OCI-LY7 (cell line): ENCODE data around the gene TRDN. TPM values are rescaled to one million over a fixed set of nuclear protein-coding genes. Genes with fewer than 3 reads are reported as not detected.

Experiments
- BruUV-seq: library from RNA; stranded (reverse); fragments of 400-500 nt; replicated peaks from 2 replicates; lab custom pipeline; 2021; lab: Mats Ljungman, UMichigan
- CTCF ChIA-PET: fragments of 300-600 bp; sonication (Branson Sonifier 250); formaldehyde crosslinking; loops from one replicate; lab custom pipeline; 2022; ENCODE audit warnings: antibody characterized with exemption; ENCODE audit not compliant: unreplicated experiment; lab: Charles Lee
- POLR2A ChIA-PET: fragments of 300-600 bp; sonication (Branson Sonifier 250); formaldehyde crosslinking; loops from one replicate; lab custom pipeline; 2022; ENCODE audit warnings: antibody characterized with exemption; lab: Charles Lee
- DNase-seq: peaks from one replicate; pipeline ENCODE4 v3.0.0-alpha.2; 2015; ENCODE audit warnings: low spot score
- H2AFZ ChIP-seq: fragments of 200-600 bp; sonication (generic), shearing (Covaris generic); 2 replicates; pipeline ENCODE4 v1.6.1; 2014; ENCODE audit warnings: mild to moderate bottlenecking, antibody characterized with exemption, low read length, moderate library complexity
- H3K27ac ChIP-seq: fragments of 200-600 bp; sonication (generic); 2 replicates; pipeline ENCODE4 v1.5.1; 2014; ENCODE audit warnings: mixed run types, low read depth, mild to moderate bottlenecking, moderate library complexity, low read length, inconsistent platforms; ENCODE audit not compliant: poor library complexity, severe bottlenecking
- H3K36me3 ChIP-seq: fragments of 200-600 bp; sonication (generic); 2 replicates; pipeline ENCODE4 v1.6.1; 2014; ENCODE audit warnings: mild to moderate bottlenecking, antibody characterized with exemption, low read length, moderate library complexity, mixed read lengths; ENCODE audit not compliant: insufficient read depth
- H3K4me1 ChIP-seq: fragments of 200-600 bp; sonication (generic); 2 replicates; pipeline ENCODE4 v1.5.1; 2014; ENCODE audit warnings: mild to moderate bottlenecking, low read length; ENCODE audit not compliant: insufficient read depth, poor library complexity, severe bottlenecking
- H3K4me2 ChIP-seq: fragments of 200-600 bp; sonication (generic); 2 replicates; pipeline ENCODE4 v1.6.1; 2014; ENCODE audit warnings: mild to moderate bottlenecking, low read length
- H3K4me3 ChIP-seq: fragments of 200-600 bp; sonication (generic); 2 replicates; pipeline ENCODE4 v1.5.1; 2014; ENCODE audit warnings: mild to moderate bottlenecking, low read depth, low read length; ENCODE audit not compliant: poor library complexity, severe bottlenecking
- H3K79me2 ChIP-seq: fragments of 200-600 bp; sonication (generic); 2 replicates; pipeline ENCODE4 v1.6.1; 2016; ENCODE audit warnings: low read depth, mild to moderate bottlenecking, low read length, moderate library complexity, mixed read lengths; ENCODE audit not compliant: insufficient read depth
- H3K9me2 ChIP-seq: fragments of 200-600 bp; sonication (generic); 2 replicates; pipeline ENCODE4 v1.6.1; 2016; ENCODE audit warnings: mild to moderate bottlenecking, low read length, mixed read lengths; ENCODE audit not compliant: insufficient read depth
- H3K9me3 ChIP-seq: fragments of 200-600 bp; sonication (generic); 2 replicates; pipeline ENCODE4 v1.6.1; 2014; ENCODE audit warnings: mild to moderate bottlenecking, mixed run types, low read length, mixed read lengths
- H4K20me1 ChIP-seq: fragments of 200-600 bp; sonication (generic); 2 replicates; pipeline ENCODE4 v1.6.1; 2014; ENCODE audit warnings: mild to moderate bottlenecking, antibody characterized with exemption, low read length, moderate library complexity, mixed read lengths; ENCODE audit not compliant: insufficient read depth
- CTCF ChIP-seq: fragments of 200-600 bp; sonication (generic); conservative IDR thresholded peaks from 2 replicates; pipeline ENCODE4 v1.5.1; 2014; ENCODE audit warnings: mild to moderate bottlenecking, antibody characterized with exemption, low read length, moderate library complexity, mixed read lengths
- EZH2phosphoT487 ChIP-seq: fragments of 200-600 bp; sonication (generic); IDR thresholded peaks from 2 replicates; pipeline ENCODE4 v1.6.1; 2018; ENCODE audit warnings: low read depth, borderline replicate concordance, mild to moderate bottlenecking, mixed run types, antibody characterized with exemption, low read length, moderate library complexity, mixed read lengths
- intact Hi-C: fragments of 100-400 bp; cut with micrococcal nuclease; formaldehyde crosslinking; loops from one replicate; pipeline ENCODE4 v1.10.0; 2022; ENCODE audit not compliant: unreplicated experiment
- total RNA-seq, 2 experiments: library from RNA; depleted of rRNA in 1 of 2; stranded (reverse); fragments of >200 nt in 1 of 2; shearing (Covaris generic) in 1 of 2; gene quantifications; 2 replicates each; pipeline ENCODE4 v1.2.3, GENCODE V29; 2014 to 2022

Gene TRDN
- total RNA-seq, 2 experiments from 2014 or later: not detected

- CTCF ChIA-PET: no interaction called here
- Histone ChIP-seq H3K36me3 (no peaks in the 10 kb centered on the region), H3K9me3 (no peaks in the 10 kb centered on the region), H3K9me2 (no peaks in the 10 kb centered on the region), H3K27ac (no peak overlapping the region), H3K4me1 (no peaks in the 10 kb centered on the region), H3K4me2 (no peak overlapping the region), H2AFZ (no peak overlapping the region), H4K20me1 (no peaks in the 10 kb centered on the region), H3K79me2 (no peaks in the 10 kb centered on the region), H3K4me3 (no peak overlapping the region)
- no TSS peak for BruUV-seq
- no peak for TF ChIP-seq CTCF
- TF ChIP-seq EZH2phosphoT487: no peak
- no peak for DNase-seq
- intact Hi-C loops: no loop called here
- POLR2A ChIA-PET: interaction anchor here (0.6 kb wide), 1 partner anchor 212 kb away, joined by 4 read pairs; no protein-coding TSS in a partner anchor
Measured at GRCh38 chr6:123592426-123592825, 44.3 kb downstream of the TRDN start.

DNA sequence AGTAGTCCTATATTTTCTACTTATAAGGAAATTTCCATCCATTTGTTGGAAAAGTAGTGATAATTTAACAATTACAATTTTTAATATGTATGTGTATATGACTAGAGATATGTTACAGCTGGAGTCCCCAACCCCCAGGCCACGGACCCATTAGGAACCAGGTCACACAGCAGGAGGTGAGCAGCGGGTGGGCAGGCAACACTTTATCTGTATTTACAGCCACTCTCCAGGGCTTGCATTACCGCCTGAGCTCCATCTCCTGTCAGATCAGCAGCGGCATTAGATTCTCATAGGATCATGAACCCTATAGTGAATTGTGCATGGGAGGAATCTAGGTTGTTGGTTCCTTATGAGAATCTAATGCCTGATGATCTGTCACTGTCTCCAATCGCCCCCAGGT, 46.8 kb downstream of the TRDN start:
- BruUV-seq: no TSS peak
- no peaks in the 10 kb centered on the region for H3K9me3 ChIP-seq
- intact Hi-C loops: no loop called here
- H3K27ac ChIP-seq: no peak overlapping the region
- H3K79me2 ChIP-seq: no peaks in the 10 kb centered on the region
- TF ChIP-seq CTCF (no peak), EZH2phosphoT487 (no peak)
- DNase-seq: no peak
- H3K4me2 ChIP-seq: no peak overlapping the region
- no peaks in the 10 kb centered on the region for H3K9me2 ChIP-seq
- H3K36me3 ChIP-seq: no peaks in the 10 kb centered on the region
- POLR2A ChIA-PET: no interaction called here
- CTCF ChIA-PET: no interaction called here
- no peak overlapping the region for H2AFZ ChIP-seq
- H3K4me1 ChIP-seq: no peaks in the 10 kb centered on the region
- no peaks in the 10 kb centered on the region for H4K20me1 ChIP-seq
- H3K4me3 ChIP-seq: no peak overlapping the region

DNA sequence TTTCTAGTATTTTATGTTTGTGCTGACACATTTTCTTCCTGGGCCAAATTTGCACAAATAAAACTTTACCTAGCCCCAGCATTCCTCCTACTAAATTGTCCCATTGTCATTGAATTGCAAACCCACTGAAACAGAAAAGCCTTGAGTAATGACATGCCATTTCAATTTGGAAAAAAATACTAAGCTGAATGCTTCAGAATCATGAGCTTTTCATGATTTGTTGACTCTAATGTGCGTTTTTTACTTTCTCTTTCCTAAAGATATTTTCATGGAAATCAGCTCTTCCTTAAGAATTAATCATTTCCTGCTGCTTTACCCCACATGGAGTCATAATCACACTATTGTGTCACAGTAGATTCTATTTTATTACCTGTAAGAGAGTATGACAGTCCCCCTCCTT, 47.4 kb downstream of the TRDN start:
- no peak for DNase-seq
- TF ChIP-seq EZH2phosphoT487: no peak
- no peak for TF ChIP-seq CTCF
- no TSS peak for BruUV-seq

More for the DNA sequence above, 47.4 kb downstream of the TRDN start:
- intact Hi-C loops: no loop called here
- no peak overlapping the region for H2AFZ ChIP-seq
- H3K4me3 ChIP-seq: no peak overlapping the region
- no peaks in the 10 kb centered on the region for H3K4me1 ChIP-seq
- H3K79me2 ChIP-seq: no peaks in the 10 kb centered on the region
- H3K9me3 ChIP-seq: no peaks in the 10 kb centered on the region
- no peaks in the 10 kb centered on the region for H3K9me2 ChIP-seq
- H3K36me3 ChIP-seq: no peaks in the 10 kb centered on the region
- H4K20me1 ChIP-seq: no peaks in the 10 kb centered on the region
- CTCF ChIA-PET: no interaction called here
- no peak overlapping the region for H3K27ac ChIP-seq
- POLR2A ChIA-PET: no interaction called here
- no peak overlapping the region for H3K4me2 ChIP-seq
